GM21717 (cell line): ENCODE results near the gene SCPEP1.

Experiments
- ATAC-seq: cut with Tn5 transposase; IDR thresholded peaks from one replicate; pipeline ENCODE4 v1.9.1; 2021; ENCODE audit warnings: mild to moderate bottlenecking, moderate library complexity; ENCODE audit not compliant: unreplicated experiment

The SCPEP1 gene

DNA sequence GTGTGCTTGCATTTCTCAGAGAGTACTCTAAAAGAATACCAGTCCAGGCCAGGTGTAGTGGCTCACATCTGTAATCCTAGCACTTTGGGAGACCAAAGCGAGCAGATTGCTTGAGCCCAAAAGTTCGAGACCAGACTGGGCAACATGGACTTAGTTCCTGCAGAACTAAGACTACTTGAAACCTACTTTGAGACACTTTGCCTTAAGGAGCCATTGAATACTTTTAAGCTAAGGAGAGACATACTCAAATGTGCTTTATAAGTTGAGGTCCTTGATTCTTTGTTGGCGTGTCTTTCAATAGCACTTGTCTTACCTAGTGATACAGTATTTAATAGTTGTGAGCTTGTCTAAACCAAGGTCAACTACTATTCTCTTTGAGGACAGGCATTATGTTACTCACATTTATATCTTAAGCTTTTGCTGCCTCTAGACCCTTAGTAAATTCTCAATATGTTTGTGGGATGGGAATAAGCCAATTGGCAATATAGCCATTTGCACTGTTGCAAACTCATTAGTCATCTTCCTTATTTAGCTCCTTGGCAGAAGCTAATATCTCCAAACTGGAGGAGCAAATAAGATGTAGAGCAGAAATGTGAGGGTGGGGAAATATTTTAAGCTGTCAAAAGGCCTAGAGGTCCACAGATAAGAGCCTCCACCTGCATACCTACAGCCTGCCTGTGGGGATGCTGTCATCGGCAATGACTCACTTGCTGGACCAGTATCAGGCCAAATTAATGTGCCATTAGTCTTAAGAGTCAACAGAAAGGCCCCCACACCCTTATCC, 16.3 kb downstream of the SCPEP1 start:
- ATAC-seq, result no peak

DNA sequence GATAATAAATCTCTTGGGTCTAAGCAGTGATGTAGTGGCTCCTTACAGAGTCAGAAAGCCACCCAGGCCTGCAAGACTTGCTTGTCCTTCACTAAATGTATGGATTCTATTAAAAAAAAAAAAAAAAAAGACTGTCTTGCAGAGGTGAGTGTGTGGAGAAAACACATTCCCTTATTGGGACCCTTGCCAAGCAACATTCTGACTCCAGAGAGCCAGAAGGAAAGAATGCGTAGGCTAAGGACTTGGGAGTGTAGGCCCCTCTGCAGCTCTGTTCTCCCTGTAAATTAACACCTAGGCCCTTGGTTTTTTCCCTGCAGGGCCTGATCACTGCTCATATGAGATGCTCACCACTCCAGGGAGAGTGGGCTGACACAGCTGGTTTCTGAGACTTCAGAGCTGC, 17.8 kb downstream of the SCPEP1 start:
- ATAC-seq, result no peak

DNA sequence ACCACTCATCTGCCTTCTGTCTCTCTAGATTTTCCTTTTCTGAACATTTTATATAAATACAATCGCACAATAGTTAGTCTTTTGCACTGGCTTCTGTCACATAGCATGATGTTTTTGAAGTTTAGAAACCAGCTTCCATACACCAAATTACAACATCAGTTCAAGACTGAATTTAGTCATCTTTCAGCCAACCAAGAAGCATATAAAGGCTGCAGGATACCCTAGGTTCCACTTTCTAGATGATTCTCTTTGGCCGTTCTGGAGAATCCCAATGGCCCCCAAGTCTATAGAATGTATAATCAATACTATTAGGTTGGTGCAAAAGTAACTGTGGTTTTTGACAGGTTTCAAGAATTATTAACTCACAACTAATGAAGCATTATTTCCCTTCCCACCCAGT, 19.4 kb downstream of the SCPEP1 start:
- ATAC-seq, result no peak

DNA sequence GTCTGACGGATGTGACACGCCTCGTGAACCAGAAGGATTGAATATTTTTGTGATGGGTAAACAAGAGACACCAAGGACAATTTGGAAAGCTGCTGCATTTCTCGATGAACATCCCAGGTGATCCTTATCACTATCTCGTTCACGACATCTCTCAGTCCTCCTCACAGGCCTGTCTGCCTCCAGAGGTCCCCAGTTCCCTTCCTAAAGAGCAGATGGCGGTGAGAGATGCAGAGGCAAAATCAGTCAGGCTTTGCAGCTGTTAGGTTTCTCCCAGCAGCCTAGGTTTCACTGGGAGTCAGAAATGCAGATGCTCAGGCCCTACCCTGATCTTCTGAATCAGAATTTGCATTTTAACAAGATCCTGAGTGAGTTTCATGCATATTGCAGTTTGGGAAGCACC, 23.6 kb downstream of the SCPEP1 start:
- ATAC-seq, result no peak

DNA sequence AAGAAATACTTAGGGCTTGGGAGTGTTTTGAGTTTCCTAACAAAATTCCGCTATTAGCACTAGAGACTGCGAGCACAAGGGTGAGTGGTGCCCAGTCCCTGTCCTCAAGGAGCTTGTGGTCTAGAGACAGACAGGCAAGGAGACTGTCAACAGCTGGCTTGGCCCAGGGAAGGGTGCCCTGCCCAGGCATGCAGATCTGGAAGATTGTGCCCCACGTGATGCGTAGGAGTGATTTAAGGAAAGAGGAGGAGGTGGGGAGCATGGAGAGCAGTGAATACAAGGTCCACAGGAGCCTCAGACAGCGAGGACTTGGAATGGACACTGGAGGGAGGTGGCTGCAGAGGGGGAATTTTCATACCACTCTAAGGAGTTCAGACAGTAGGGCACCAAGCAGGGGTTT, 25.0 kb downstream of the SCPEP1 start:
- ATAC-seq, result no peak

DNA sequence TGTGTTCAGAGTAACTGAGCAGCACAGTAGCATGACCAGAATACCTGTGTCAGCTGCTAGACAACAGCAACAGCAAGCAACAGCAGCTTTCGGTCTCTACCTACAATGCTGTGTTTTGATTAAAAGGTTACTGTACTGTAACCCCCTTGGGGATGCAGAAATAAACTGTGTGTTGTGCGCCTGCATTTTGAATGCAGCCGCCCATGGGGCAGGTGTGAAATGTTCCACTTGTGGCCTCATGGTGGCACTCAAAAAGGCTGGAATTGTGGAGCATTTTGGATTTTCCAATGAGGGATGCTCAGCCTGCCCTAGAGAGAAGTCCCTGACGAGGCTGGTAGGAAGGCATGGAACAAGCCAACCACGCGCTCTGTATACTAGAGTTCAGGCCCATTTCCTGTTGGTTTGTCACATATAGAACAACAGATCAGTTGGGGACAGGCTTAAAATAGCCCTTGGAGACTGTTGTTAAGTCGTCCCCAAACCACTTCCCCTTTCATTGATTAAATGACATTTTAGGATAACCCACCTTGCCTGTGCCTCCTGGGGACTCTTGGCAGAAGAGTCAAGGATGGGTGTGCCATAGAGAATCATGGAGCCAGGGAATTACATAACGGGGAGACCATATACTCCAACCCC, 27.1 kb downstream of the SCPEP1 start:
- ATAC-seq, result peak; percentile 78

DNA sequence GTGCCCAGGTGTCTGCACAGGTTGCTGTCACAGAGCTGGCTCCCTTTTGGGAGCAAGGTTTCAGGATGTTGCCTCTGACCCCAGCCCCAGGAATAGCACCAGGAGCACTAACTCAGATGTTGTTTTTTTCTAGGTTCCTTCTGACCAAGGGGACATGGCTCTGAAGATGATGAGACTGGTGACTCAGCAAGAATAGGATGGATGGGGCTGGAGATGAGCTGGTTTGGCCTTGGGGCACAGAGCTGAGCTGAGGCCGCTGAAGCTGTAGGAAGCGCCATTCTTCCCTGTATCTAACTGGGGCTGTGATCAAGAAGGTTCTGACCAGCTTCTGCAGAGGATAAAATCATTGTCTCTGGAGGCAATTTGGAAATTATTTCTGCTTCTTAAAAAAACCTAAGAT, 28.1 kb downstream of the SCPEP1 start:
- no peak for ATAC-seq

DNA sequence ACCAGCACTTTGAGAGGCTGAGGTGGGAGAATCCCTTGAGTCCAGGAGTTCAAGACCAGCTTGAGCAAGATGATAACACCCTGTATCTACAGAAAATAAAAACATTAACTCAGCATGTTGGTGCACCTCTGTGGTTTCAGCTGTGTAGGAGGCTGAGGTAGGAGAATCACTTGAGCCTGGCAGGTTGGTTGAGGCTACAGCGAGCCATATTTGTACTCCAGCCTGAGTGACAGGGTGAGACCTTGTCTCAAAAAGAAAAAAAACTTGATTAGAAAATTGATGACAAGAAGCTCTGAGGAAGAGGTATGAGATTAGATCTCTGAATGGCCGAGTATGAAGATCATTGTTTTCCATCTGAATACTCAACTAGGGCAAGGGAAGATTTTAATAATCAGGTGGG, 31.0 kb downstream of the SCPEP1 start:
- no peak for ATAC-seq

DNA sequence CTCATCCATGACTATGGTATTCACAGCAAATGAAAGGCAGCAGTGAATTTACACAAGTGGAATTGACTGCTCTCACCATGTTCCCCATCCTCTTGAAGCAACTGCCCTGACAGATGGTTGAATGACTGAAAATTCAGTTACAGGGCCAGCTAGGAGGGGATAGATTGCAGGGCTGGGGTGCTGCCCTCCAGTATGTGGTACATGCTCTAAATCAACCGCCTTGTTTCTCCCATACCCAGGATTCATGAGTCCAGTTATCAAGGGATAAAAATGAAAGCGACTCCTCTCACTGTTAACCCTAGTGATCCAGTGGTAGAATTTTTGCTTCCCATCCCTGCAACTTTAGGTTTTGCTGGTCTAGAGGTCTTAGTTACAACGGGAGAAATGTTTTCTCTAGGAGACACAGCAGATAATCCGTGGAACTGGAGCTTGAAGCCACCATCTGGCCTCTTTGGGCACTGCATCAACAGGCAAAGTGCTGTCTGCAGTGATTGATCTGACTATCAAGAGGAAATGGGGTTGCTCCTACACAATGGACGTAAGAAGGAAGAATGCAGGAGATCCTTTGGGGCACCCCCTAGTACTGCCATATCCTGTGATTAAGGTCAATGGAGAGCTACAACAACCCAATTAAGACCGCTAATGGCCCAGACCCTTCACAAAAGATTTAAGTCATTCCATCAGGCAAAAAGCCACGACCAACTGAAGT, 32.0 kb downstream of the SCPEP1 start:
- ATAC-seq, result peak; percentile 71

DNA sequence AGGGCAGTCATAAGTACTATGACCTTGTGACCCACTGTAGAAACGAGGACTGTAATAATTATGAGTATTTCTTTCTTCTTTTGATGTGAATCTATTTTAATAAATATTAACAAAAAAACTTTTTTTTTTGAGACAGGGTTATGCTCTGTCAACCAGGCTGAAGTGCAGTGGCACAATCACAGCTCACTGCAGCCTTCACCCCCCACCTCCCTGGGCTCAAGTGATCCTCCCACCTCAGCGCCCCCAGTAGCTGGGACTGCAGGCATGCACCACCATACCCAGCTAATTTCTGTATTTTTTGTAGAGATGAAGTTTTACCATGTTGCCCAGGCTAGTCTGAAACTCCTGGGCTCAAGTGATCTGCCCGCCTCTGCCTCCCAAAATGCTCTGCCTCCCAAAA, 32.6 kb downstream of the SCPEP1 start:
- ATAC-seq, result no peak

DNA sequence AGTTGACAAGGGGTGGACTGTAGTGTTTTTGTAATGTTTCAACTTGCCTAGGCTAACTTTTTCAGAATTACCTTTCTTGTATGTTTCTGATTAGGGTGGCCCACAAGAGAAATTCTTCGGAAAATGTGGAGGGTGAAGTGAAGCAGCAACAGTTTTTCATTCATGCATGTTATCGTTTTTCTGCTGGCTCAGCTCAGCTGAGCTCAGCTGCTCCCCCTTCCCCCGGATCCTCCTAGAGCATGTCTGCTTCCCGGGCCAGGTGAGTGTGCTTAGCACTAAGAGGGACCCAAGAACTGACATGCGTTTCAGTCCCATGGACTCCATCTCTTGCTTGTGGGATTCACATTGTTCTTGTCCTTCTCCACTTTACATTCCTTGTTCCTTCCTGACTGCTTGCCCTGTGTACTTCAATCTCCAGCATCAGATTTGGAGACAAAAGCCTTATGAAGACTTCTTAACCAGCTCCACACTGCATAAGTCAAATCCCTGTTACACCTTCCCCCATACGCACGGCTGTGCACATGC, 33.6 kb downstream of the SCPEP1 start:
- ATAC-seq, result no peak

DNA sequence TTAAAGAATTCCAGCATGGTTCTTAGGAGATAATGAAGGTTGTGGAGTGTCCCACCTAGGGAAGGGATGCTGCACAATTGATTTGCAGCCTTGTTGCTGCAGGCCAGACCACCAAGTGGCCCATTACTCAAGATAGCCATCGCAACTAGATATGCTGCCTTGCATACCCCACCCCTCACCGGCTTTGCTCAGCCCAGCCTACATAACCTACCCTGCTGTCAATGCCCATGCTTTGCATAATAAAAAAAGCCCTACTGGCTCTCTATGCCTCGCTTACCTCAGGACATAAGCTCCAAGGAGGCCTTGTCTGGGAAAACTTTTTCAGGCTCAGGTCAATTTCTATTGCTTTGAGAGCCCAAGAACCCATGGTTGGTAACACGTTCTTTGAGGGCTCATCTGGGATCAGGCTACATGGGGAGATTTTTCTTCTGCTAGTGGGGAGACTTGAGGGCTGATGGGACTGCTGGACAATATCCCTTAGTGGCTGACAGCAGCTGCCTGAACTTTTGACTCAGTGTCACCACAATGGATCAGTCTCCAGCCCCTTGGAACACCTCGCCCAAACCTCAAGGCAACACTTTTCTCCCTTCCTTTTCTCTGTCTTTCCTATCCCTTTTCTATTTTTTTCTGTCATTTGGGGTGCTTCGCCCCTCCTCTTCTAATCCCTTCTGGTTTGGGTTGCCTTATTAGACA, 38.3 kb downstream of the SCPEP1 start:
- no peak for ATAC-seq

DNA sequence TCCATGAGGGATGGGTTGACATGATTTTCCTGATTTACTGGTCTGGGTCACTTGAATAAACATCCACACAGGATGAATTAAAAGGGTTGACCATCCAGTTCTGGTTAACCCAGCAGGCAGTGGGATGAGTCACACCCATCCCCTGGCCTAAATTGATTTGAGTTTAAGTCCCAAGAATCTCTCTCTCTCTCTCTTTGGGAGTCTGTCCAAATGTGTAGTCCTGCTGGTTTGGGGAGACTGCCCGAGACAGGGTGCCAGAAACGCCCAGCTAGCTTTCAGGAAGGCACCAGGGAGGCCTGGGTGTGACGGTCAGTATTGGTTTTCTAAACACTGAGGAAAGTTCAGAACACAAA, 38.8 kb downstream of the SCPEP1 start:
- no peak for ATAC-seq

DNA sequence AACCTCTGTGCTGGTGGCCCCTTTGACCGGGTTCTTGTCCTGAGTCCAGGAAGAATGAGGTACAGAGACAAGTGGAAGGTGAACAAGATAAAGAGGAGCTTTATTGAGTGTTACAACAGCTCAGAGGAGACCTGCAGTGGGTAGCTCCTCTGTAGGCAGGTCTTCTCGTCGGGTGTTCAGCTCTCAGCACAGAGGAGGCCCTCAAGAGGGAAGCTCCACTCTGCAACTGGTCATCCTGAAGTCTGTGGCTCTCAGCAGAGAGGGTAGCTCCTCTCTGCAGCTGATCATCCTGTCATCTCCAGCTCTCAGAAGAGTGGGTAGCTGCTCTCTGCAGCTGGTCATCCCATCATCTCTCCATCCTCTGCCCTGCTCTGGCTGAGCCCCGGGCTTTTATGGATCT, 39.7 kb downstream of the SCPEP1 start:
- ATAC-seq, result no peak

DNA sequence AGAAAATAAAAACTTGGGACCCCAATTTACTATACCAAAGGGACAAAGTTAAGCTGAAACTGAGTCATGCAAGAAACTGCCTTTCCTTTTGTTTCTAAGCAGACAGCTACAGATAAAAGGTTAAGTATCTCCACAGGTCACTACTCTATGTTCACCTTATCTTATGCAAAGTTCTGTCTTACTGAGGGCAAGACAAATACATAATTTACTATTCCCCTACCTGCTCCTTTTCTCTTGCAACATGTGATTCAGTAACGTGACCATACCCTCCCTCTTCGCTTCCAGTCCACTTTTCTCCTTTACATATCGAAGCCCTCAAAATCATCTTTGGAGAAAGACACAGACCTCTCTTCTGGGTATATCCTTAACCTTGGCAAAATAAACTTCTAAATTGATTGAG, 42.3 kb downstream of the SCPEP1 start:
- no peak for ATAC-seq

DNA sequence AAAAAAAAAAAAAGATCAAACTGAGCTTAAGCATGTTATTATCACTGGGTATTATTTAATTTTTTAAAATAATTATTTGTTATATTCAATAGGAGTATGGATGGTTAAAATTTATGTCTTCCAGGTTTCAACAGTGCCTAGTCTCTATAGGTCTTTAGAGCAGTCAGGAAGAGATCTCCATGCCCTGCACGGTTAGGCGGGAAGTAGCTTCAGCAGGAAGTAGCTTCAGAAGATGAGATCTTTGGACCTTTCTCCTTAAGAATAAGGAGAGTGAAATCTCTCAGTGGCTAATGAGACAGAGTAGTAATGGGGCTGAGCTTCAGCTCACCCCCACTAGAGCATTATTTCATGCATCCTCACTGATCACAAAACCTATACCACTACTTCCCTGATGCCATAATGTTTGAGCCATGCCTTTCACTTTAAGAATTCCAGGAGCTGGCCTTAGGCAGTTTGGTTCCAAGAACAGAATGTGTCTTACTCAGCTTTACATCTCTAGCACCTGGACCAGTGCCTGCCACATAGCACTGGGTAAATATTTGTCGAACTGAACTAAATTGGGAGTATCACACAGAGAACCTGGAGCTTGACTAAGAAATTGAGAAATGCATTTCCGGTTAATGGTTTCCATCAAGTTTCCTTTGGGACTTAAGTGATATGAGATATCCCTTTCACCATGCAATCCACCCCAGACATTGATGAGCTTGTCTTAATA, 43.5 kb downstream of the SCPEP1 start:
- no peak for ATAC-seq

DNA sequence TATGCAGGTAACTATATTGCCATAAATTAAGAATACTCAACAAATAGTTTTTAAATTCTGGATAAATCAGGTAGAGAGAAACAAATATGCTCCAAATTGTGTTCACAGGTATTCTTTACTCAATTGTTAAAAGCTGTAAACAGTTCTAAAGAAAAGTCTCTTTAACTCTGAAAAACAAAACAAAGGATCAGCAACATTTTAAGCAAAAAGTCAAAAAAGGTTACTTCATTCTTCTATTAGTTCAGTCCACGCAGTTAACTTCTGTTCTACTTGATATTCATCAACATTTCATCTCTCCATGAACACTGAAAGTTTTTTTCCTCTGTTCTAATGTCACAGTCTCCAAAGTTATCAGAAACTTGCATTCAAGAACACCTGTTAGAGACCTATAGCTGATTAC, 47.9 kb downstream of the SCPEP1 start:
- no peak for ATAC-seq

DNA sequence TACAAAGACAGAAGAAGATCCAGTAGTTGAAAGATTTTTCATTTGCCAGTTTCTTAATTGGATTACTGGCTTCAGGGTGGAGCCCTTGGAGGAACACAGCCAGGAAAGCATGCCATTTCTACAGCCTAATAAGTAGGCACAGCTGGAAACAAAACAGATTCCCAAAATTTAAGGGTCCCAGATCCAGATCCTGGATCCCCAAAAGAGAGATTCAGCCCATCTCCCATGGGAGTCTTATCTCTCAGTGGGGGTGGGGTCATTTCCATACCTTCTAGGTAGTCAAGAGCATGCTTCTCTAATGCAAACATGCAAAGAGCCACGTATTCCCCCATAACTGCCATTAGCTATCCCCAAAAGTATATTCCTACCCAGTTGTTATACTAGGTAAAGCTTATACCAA, 49.9 kb downstream of the SCPEP1 start:
- ATAC-seq, result no peak

DNA sequence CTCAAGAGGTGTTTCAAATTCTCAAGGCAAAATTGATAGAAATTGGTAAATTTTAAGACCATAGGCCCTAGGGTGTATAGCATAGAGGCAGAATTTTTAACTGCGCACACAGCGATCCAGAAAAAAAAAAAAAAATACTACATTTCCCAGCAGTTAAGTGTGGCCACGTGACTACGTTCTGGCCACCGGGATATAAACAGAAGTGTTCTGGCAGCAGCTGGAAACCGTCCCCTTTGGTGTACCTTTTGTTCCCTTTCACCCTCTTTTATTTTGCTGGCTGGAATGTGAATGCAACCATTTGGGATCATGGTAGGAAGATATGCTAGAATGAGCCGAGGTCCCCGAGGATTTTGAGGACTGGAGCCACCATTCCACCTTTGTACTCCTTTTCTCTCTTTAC, 54.4 kb downstream of the SCPEP1 start:
- ATAC-seq, result no peak

DNA sequence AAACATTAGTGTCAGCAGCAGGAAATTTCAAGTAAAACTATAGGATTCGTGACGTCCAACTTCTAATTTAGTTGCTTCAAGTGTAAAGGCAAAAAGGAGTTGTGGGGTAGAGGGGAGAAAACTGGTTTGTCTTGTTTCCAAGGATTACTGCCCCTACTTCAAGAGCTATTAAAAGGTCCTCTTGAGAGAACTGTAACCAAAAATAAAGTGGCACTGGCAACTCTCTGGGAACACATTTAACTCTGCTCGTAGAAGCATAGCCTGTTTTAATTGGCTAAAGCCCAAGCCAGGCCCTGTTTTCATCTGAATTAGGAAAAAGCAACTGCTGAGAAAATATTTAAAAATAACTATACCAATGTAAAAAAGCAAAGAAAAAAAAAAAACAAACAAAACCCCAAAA, 55.4 kb downstream of the SCPEP1 start:
- ATAC-seq, result no peak
